HG03066 (cell line): Measurements from ENCODE around the gene RASAL2.

ENCODE experiments used
- ATAC-seq: cut with Tn5 transposase; IDR thresholded peaks from one replicate; pipeline ENCODE4 v1.9.1; 2021; ENCODE audit warnings: low read depth; ENCODE audit not compliant: unreplicated experiment

The RASAL2 gene

GRCh38 chr1:178483251-178483957 is 389.5 kb downstream of the RASAL2 start:
- ATAC-seq = no peak

GRCh38 chr1:178484698-178485225 is 390.9 kb downstream of the RASAL2 start:
- no peak for ATAC-seq

GRCh38 chr1:178485541-178485981 is 391.7 kb downstream of the RASAL2 start:
- ATAC-seq = no peak

GRCh38 chr1:178486100-178487069 is 392.5 kb downstream of the RASAL2 start:
- no peak for ATAC-seq

- no peak for ATAC-seq
Measured at GRCh38 chr1:178487070-178487615, 393.2 kb downstream of the RASAL2 start.

GRCh38 chr1:178488393-178488792 is 394.5 kb downstream of the RASAL2 start:
- no peak for ATAC-seq

GRCh38 chr1:178489399-178489798 is 395.5 kb downstream of the RASAL2 start:
- no peak for ATAC-seq

- no peak for ATAC-seq
Measured at GRCh38 chr1:178490136-178490535, 396.2 kb downstream of the RASAL2 start.

GRCh38 chr1:178490967-178491366 is 397.1 kb downstream of the RASAL2 start:
- ATAC-seq = no peak

GRCh38 chr1:178491721-178492120 is 397.8 kb downstream of the RASAL2 start:
- ATAC-seq = no peak

- no peak for ATAC-seq
Measured at GRCh38 chr1:178492341-178492740, 398.4 kb downstream of the RASAL2 start.

- ATAC-seq = no peak
Measured at GRCh38 chr1:178493301-178493741, 399.4 kb downstream of the RASAL2 start.

- no peak for ATAC-seq
Measured at GRCh38 chr1:178494569-178494971, 400.7 kb downstream of the RASAL2 start.

GRCh38 chr1:178495158-178495557 is 401.3 kb downstream of the RASAL2 start:
- ATAC-seq = no peak

- ATAC-seq = no peak
Measured at GRCh38 chr1:178495741-178496409, 402.0 kb downstream of the RASAL2 start.

- no peak for ATAC-seq
Measured at GRCh38 chr1:178496410-178497135, 402.7 kb downstream of the RASAL2 start, which contains the start of gene CLEC20A. Gene CLEC20A (minus strand): TSS chr1:178496964. CDS start chr1:178496939, 25 bp downstream.

GRCh38 chr1:178497903-178498478 is 404.1 kb downstream of the RASAL2 start:
- no peak for ATAC-seq

GRCh38 chr1:178498896-178499675 is 405.2 kb downstream of the RASAL2 start:
- ATAC-seq = no peak
